GM18858 (cell line): ENCODE measurements around the gene C1QL2.

ENCODE experiments used
- ATAC-seq: cut with Tn5 transposase; IDR thresholded peaks from one replicate; pipeline ENCODE4 v1.9.1; 2021; ENCODE audit not compliant: unreplicated experiment

C1QL2 gene

GRCh38 chr2:119144806-119145205, 13.7 kb downstream of the C1QL2 start:
- ATAC-seq = no peak

GRCh38 chr2:119142824-119143223, 15.7 kb downstream of the C1QL2 start:
- no peak for ATAC-seq

GRCh38 chr2:119137502-119137901, 21.0 kb downstream of the C1QL2 start:
- no peak for ATAC-seq

- no peak for ATAC-seq
Measured at GRCh38 chr2:119136872-119137271, 21.7 kb downstream of the C1QL2 start.

DNA sequence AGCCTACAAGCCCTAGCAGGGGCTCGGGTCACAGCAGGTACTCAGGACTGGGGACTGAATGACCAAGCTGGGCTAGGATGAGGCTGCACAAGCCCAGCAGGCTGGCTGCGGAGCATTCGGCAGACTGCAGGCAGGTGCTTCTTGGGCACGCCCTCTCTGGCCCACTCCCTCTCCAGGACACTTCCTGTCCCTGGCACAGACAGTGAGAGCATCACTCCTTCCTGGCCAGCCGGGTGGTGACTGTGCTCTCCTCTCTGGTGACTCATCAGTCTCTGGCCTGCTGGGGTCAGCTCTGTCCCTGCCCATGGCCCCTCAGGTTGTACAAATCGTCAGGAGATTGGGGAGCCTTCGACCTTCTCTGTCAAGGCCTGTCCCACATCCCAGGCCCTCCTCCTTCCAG, 22.5 kb downstream of the C1QL2 start:
- no peak for ATAC-seq

GRCh38 chr2:119134775-119135174, 23.8 kb downstream of the C1QL2 start:
- ATAC-seq = no peak

- ATAC-seq = no peak
Measured at GRCh38 chr2:119126650-119127049, 31.9 kb downstream of the C1QL2 start.

DNA sequence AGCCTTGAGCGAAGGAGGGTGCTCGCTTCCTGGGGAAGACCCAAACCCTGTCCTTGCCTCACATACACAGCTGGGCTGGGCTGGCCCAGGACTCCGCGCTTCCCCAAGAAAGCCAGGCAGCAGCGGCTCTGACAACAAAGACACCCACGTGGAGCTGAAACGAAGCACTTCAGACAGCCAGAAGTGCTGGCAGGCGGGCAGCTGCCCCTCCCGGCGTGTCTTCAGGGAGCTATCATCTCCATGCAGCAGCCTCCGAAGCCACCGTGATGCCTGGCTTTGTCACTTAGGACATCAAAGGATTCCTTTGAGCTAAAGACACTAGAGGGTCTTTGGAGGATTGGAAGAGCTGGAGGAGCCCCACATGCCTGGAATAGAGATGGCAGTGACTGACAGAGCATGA, 35.2 kb downstream of the C1QL2 start:
- no peak for ATAC-seq

GRCh38 chr2:119122663-119123062, 35.9 kb downstream of the C1QL2 start:
- ATAC-seq = no peak

DNA sequence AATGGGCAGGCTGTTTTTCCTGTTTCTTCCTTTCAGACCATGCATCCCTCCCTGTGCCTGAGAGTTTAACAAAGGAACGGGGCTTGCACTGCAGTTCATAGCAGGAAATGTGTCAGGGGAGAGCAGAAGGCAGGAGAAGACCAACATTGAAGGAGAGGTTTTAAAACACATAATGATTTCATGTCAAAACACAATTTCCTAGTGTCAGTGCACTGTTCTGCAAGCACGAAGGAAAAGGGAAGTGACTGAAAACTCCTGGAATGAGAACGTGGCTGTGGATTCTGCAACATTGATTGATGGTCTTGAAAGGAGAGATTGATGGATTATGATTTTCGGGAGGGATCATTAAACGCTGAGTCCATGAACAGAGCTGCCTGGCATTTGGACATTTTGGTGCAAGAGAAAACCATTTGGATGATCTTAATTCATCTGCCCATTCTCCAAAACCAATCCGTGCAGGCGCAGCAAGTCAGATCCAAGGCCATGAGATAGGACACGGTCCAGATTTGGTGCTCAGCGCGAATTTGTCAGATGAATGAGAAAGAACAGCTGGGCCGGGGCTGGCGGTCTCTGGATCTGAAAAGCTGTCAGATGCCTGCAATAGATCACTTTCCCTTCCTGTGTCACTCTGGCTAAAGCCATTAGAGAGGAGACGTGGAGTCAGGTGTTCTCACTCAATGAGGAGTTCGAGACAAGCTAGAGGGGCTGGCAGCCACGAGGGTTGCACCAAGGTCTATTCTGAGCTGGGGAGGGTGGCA, 38.4 kb downstream of the C1QL2 start:
- no peak for ATAC-seq

DNA sequence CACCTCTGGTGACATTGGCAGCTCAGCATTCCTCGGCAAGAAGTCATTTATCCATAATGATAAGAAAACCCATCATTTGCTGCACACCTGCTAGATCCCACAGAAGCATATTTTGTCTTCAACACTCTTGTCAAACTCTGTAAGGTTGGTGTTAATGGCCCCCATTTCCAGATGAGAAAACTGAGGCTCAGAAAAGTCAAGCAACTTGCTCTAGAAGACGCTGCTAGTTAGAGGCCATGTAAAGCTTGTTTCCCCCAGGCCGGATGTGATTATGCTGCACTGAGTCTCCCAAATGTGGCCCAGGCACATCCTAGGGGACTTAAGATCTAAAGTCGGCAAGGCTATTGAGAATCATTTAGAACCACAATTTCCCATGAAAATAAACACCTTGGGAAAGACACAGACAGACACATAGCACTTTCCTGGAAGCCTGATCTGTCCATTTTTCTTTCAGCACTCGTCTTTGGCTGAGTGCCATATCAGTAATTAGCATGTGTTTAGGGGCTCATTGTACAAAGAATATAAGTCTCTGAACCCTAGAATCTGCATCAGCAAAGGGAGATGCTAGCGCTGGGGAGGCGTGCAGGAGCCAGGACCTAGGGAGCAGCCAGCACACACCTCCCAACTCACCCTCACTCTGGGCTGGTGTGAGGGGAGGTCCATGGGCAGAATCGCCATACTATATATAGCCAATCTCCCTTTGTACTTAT, 39.3 kb downstream of the C1QL2 start:
- no peak for ATAC-seq

- no peak for ATAC-seq
Measured at GRCh38 chr2:119117891-119118882, 40.4 kb downstream of the C1QL2 start.

DNA sequence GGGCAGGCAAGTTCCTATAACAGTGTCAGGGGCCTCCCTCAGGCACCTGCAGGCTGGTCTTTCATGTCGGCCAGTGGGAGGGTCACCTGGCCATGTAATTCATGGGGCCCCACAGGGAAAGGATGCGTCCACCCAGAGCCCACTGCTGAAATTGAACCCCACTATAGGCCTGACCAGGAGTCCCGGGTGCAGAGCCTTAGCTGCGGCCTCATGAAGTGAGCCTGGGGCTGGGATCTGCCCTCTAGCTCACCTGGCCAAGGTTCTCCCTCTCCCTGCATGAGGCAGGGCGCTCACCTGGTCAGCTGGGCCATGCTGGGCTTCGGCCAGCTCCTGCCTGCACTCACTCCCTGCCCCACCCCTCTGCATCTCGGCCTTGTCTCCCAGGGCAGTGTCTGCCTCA, 41.1 kb downstream of the C1QL2 start:
- ATAC-seq = no peak

- ATAC-seq = no peak
Measured at GRCh38 chr2:119116411-119117295, 41.9 kb downstream of the C1QL2 start.

DNA sequence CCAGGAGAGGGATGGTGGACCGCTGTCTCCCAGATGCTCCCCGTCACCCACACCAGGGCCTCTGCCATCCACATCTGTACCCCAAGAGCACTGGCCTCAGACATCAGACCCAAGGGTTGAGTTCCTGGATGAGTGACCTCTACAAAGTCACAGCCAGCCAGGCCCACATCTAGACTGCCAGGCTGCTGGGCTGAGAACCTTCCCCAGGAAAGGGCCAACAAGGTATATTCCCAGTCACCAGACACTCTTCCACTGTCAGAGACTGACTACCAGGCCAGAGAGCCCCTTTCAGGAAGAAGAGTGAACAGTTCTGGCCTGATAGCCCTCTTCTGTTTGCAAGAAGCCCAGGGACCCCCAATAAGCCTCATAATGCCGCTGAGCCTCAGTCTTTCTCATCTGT, 44.3 kb downstream of the C1QL2 start:
- no peak for ATAC-seq

DNA sequence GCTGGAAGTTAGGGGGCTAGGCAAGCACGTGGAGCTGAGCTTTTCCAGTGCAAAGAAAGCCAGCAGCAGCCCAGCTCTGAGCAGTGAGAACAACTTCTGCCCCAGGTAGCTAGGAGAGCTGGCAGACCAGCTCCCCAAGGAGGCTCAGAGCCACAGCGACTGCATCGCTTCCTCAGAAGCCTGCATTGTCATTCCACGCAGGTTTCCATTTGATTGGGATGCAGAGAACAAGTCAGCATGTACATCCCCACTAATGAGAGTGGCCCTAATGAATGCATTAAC, 45.1 kb downstream of the C1QL2 start:
- ATAC-seq = no peak

- no peak for ATAC-seq
Measured at GRCh38 chr2:119112770-119113488, 45.6 kb downstream of the C1QL2 start.

DNA sequence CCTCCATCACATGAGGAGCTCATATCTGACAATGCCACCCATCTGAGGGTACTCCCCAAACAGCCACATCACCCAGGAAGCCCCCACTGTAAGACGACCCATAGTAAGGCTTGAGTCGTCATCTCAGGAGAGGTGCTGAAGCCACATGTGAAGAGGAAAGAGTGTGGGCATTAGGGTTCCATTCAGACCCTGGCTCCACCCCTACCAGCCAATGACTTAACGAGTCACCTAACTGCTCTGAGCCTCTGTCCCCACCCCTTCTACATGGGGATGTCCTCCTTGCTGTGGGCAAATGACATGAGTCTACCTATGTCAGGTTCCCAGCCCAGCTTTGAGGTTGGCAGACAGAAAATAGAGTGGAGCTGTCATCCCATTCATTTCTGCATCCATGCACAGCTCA, 46.3 kb downstream of the C1QL2 start:
- ATAC-seq = no peak

DNA sequence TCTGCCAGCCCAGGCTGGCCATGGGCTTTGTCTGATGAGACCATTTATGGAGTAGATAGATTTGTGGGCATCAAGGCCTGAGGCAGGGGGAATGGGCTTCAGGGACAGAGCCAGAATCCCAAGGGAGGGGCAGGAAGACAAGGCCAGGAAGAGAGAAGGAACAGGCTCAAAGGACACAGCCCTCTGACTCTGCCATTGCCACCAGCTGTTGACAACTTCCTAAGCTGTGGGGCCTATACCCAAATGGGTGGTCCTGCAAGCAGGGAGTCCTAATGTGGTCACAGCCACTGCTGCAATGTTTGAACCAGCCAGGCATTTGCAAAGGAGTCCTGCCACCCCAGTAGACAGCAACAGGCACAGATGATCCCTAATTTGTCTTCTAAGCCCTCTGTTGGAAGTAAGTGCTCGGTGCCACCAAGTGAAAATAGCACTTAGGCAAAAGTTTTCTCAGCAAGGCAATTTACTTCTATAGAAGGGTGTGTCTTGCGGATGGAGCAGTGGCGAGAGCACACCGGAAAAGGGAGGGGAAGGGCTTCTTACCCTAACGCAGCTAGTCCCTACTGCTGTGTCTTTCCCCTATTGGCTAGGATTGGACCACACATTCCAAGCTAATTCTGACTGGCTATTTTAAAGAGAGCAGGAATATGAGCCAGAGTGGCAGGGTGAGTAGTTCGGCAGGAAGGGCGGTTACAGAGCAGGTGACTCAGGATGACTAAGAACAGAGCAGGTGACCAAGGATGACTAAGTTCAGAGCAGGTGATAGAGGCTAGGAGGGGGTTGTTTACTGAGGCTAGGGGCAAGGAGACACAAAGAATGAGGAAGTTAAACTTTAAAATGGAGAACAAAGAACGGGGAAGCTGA, 47.2 kb downstream of the C1QL2 start:
- no peak for ATAC-seq
